ENCODE measurements around the gene PGS1. TPM values are rescaled to one million over a fixed set of nuclear protein-coding genes. Genes with fewer than 3 reads are reported as not detected.

PGS1 gene
- total and polyA plus RNA-seq, 10 of the 15 experiments (the other 5 are each of a cell fraction or from before 2014, with no cell fraction given), result 1.3 to 37.6 (median 27.4) TPM

GRCh38 chr17:78355701-78356100, 22.7 kb upstream of the PGS1 start:
- SMC1A ChIA-PET (ENCODE audit: uncharacterized antibody, unreplicated experiment), result interaction anchor here (0.6 to 1.4 kb wide), 8 partner anchors 28 to 67 kb away, joined by 3 to 13 read pairs (median 4); no protein-coding TSS in a partner anchor
- no peak for FAIRE-seq
- WGBS (ENCODE audit: insufficient coverage, insufficient replicate concordance, low lambda C conversion rate, missing lambda C conversion rate), result 44% methylated on average over 3 of the region's 3 CpGs

More at GRCh38 chr17:78355701-78356100, 22.7 kb upstream of the PGS1 start:
- Histone ChIP-seq H3K27ac (ENCODE audit: control insufficient read depth, insufficient read depth) (peak overlapping the region; percentile 78), H3K9me3 (replicated peaks; ENCODE audit: control insufficient read depth, insufficient read depth, low read length) (no peaks in the 10 kb centered on the region), H3K4me1 (ENCODE audit: control insufficient read depth, insufficient read depth, low read length) (peaks cover 43% of the 10 kb centered on the region), H2AFZ (ENCODE audit: control insufficient read depth, low read depth, low read length) (no peak overlapping the region), H3K9ac (ENCODE audit: control insufficient read depth, insufficient read depth, low read length) (peak overlapping the region; percentile 36), H3K79me2 (ENCODE audit: control insufficient read depth, insufficient read depth, low read length) (peaks cover 8% of the 10 kb centered on the region), H4K20me1 (ENCODE audit: control insufficient read depth, insufficient read depth) (no peaks in the 10 kb centered on the region), H3K27me3 (replicated peaks in 1 of 2; ENCODE audit: control insufficient read depth in 2 of 2, insufficient read depth in 2 of 2, low read length in 1 of 2) (peaks cover 0 to 3% of the 10 kb centered on the region in 2 experiments; a peak in 1 of 4 replicates), H3K4me2 (ENCODE audit: control insufficient read depth, insufficient read depth) (peak overlapping the region; percentile 73), H3K36me3 (ENCODE audit: control insufficient read depth in 2 of 2, insufficient read depth in 2 of 2, low read length in 1 of 2) (no peaks in the 10 kb centered on the region; a peak in 1 of 4 replicates), H3K4me3 (peak overlapping the region; percentile 34; the same call in 1 of the 2 replicates)
- no TSS peak for BruUV-seq (replicated peaks)
- TF ChIP-seq ZNF622 (IDR thresholded peaks at IDR 0.05) (no peak), NKRF (conservative IDR thresholded peaks at IDR 0.05) (0 out of 2 replicates have a peak, but pooled peaks have one; percentile 19)
- POLR2A ChIA-PET, result interaction anchor here (0.9 to 1.5 kb wide), 9 partner anchors 11 to 228 kb away, joined by 3 to 15 read pairs (median 4); no protein-coding TSS in a partner anchor
- ATAC-seq, result no peak
- no peak for DNase-seq (ENCODE audit: low read depth, low spot score)
- RAD21 ChIA-PET (ENCODE audit: unreplicated experiment), result interaction anchor here (0.9 to 2.0 kb wide), 13 partner anchors 9 to 105 kb away, joined by 3 to 12 read pairs (median 6); no protein-coding TSS in a partner anchor
- CTCF ChIA-PET, result interaction anchor here (0.6 to 1.6 kb wide), 9 partner anchors 12 to 105 kb away, joined by 3 to 7 read pairs (median 3); no protein-coding TSS in a partner anchor
- in situ Hi-C loops (cut with MboI) (no loop called here), intact Hi-C loops (cut with micrococcal nuclease; ENCODE audit: unreplicated experiment) (loop anchor here (2.0 kb wide), 1 partner anchor 39 kb away; no protein-coding TSS in a partner anchor)
